Neural progenitor cell (in vitro differentiated cells): ENCODE measurements around the gene INO80C.
"Not testable (repeated sequence)": the region's sequence is repeated elsewhere in the genome, so short reads cannot be mapped to it uniquely, and the experiment has no call there.

ENCODE experiments used
- EZH2 ChIP-seq: fragments of 200-600 bp; sonication (generic); IDR thresholded peaks from 2 replicates; pipeline ENCODE4 v1.6.1; 2017; ENCODE audit warnings: antibody characterized with exemption, mild to moderate bottlenecking, moderate library complexity
- TF ChIP-seq, protein P1 (sequence below): fragments of 200-600 bp; sonication (generic); IDR thresholded peaks from 2 replicates; pipeline ENCODE4 v1.5.1; 2017; ENCODE audit warnings: antibody characterized with exemption, mild to moderate bottlenecking

DNA sequence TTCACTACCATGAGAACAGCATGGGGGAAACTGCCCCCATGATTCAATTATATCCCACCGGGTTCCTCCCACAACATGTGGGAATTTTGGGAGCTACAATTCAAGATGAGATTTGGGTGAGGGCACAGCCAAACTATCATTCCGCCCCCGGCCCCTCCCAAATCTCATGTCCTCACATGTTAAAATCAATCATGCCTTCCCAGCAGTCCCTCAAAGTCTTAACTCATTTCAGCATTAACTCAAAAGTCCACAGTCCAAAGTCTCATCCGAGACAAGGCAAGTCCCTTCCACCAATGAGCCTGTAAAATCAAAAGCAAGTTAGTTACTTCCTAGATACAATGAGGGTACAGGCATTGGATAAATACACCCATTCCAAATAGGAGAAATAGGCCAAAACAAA lies 10.2 kb downstream of the INO80C start:
- TF ChIP-seq, protein P1, sequence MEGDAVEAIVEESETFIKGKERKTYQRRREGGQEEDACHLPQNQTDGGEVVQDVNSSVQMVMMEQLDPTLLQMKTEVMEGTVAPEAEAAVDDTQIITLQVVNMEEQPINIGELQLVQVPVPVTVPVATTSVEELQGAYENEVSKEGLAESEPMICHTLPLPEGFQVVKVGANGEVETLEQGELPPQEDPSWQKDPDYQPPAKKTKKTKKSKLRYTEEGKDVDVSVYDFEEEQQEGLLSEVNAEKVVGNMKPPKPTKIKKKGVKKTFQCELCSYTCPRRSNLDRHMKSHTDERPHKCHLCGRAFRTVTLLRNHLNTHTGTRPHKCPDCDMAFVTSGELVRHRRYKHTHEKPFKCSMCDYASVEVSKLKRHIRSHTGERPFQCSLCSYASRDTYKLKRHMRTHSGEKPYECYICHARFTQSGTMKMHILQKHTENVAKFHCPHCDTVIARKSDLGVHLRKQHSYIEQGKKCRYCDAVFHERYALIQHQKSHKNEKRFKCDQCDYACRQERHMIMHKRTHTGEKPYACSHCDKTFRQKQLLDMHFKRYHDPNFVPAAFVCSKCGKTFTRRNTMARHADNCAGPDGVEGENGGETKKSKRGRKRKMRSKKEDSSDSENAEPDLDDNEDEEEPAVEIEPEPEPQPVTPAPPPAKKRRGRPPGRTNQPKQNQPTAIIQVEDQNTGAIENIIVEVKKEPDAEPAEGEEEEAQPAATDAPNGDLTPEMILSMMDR, result not testable (repeated sequence)
- TF ChIP-seq EZH2, result not testable (repeated sequence)
